Mesothelial cell of epicardium (in vitro differentiated cells): ENCODE results near the gene ZSCAN10. TPM values are rescaled to one million over a fixed set of nuclear protein-coding genes. Genes with fewer than 3 reads are reported as not detected.
"Not testable (repeated sequence)": the region's sequence is repeated elsewhere in the genome, so short reads cannot be mapped to it uniquely, and the experiment has no call there.

Experiments used
- DNase-seq, 2 experiments: peaks; one replicate each; pipeline ENCODE4 v3.0.0; 2021; ENCODE audit warnings: low spot score in 2 of 2; ENCODE audit not compliant: unreplicated experiment in 2 of 2
- H3K27ac Mint-ChIP-seq: 2 replicates; pipeline ENCODE4 v1.8.0; 2021; ENCODE audit warnings: mixed read lengths
- H3K27me3 Mint-ChIP-seq: 2 replicates; pipeline ENCODE4 v1.8.0; 2021; ENCODE audit warnings: low read depth, mixed read lengths
- H3K36me3 Mint-ChIP-seq: 2 replicates; pipeline ENCODE4 v1.8.0; 2021; ENCODE audit warnings: mixed read lengths
- H3K4me1 Mint-ChIP-seq: 2 replicates; pipeline ENCODE4 v1.8.0; 2021; ENCODE audit warnings: mixed read lengths
- H3K4me3 Mint-ChIP-seq: 2 replicates; pipeline ENCODE4 v1.8.0; 2021; ENCODE audit warnings: mild to moderate bottlenecking, moderate library complexity, mixed read lengths
- H3K9me3 Mint-ChIP-seq: 2 replicates; pipeline ENCODE4 v1.8.0; 2021; ENCODE audit warnings: mixed read lengths
- CTCF ChIP-seq: fragments of 200-600 bp; sonication (generic); IDR thresholded peaks from one replicate; pipeline ENCODE4 v1.5.0; 2021; ENCODE audit warnings: antibody characterized with exemption; ENCODE audit not compliant: unreplicated experiment
- total RNA-seq: library from RNA; stranded (reverse); gene quantifications from 3 replicates; pipeline ENCODE4 v1.2.1, GENCODE V29; 2021

Gene ZSCAN10
- total RNA-seq, 1 donor from 2014 or later, result 0.42 TPM

- no peak for TF ChIP-seq CTCF
- no peaks in the 10 kb centered on the region for H3K9me3 Mint-ChIP-seq
- H3K4me3 Mint-ChIP-seq, result no peak overlapping the region
- H3K36me3 Mint-ChIP-seq, result no peaks in the 10 kb centered on the region
- H3K27me3 Mint-ChIP-seq, result peaks cover 23% of the 10 kb centered on the region
- H3K4me1 Mint-ChIP-seq, result peaks cover 4% of the 10 kb centered on the region
- DNase-seq, result no peak
- H3K27ac Mint-ChIP-seq, result no peak overlapping the region
These were observed 19.1 kb downstream of the ZSCAN10 start for GRCh38 chr16:3080024-3080423.

- Mint-ChIP-seq H3K27ac (no peak overlapping the region), H3K9me3 (no peaks in the 10 kb centered on the region), H3K4me3 (no peak overlapping the region), H3K27me3 (peaks cover 40% of the 10 kb centered on the region), H3K36me3 (no peaks in the 10 kb centered on the region), H3K4me1 (peaks cover 4% of the 10 kb centered on the region)
- TF ChIP-seq CTCF, result no peak
- no peak for DNase-seq
These were observed 22.5 kb downstream of the ZSCAN10 start for GRCh38 chr16:3076577-3076976.

- H3K27ac Mint-ChIP-seq, H3K36me3 Mint-ChIP-seq, H3K4me1 Mint-ChIP-seq, DNase-seq, H3K4me3 Mint-ChIP-seq, H3K9me3 Mint-ChIP-seq: not testable (repeated sequence)
- peaks cover 36% of the 10 kb centered on the region for H3K27me3 Mint-ChIP-seq
These were observed 23.1 kb downstream of the ZSCAN10 start for GRCh38 chr16:3075946-3076345.

- Mint-ChIP-seq H3K27ac (no peak overlapping the region), H3K4me3 (no peak overlapping the region), H3K36me3 (no peaks in the 10 kb centered on the region), H3K9me3 (no peaks in the 10 kb centered on the region), H3K27me3 (peaks cover 33% of the 10 kb centered on the region), H3K4me1 (peaks cover 4% of the 10 kb centered on the region)
- no peak for TF ChIP-seq CTCF
- no peak for DNase-seq
These were observed 23.6 kb downstream of the ZSCAN10 start for GRCh38 chr16:3075523-3075915.

- peaks cover 30% of the 10 kb centered on the region for H3K27me3 Mint-ChIP-seq
- H3K4me1 Mint-ChIP-seq, result peaks cover 4% of the 10 kb centered on the region
These were observed 24.1 kb downstream of the ZSCAN10 start for GRCh38 chr16:3074860-3075522.

GRCh38 chr16:3073448-3073847 is 25.6 kb downstream of the ZSCAN10 start:
- H3K4me1 Mint-ChIP-seq, result peaks cover 3% of the 10 kb centered on the region

More at GRCh38 chr16:3074860-3075522, 24.1 kb downstream of the ZSCAN10 start:
- no peak for DNase-seq
- Mint-ChIP-seq H3K4me3 (no peak overlapping the region), H3K36me3 (no peaks in the 10 kb centered on the region), H3K27ac (no peak overlapping the region), H3K9me3 (no peaks in the 10 kb centered on the region)
- no peak for TF ChIP-seq CTCF

GRCh38 chr16:3072576-3073263 is 26.4 kb downstream of the ZSCAN10 start:
- H3K9me3 Mint-ChIP-seq, result not testable (repeated sequence)

More at GRCh38 chr16:3073448-3073847, 25.6 kb downstream of the ZSCAN10 start:
- no peak for TF ChIP-seq CTCF
- Mint-ChIP-seq H3K27ac (no peak overlapping the region), H3K27me3 (peaks cover 27% of the 10 kb centered on the region), H3K9me3 (no peaks in the 10 kb centered on the region), H3K36me3 (no peaks in the 10 kb centered on the region), H3K4me3 (no peak overlapping the region)
- no peak for DNase-seq

GRCh38 chr16:3072148-3072547 is 26.9 kb downstream of the ZSCAN10 start:
- H3K9me3 Mint-ChIP-seq, result not testable (repeated sequence)

More at GRCh38 chr16:3072576-3073263, 26.4 kb downstream of the ZSCAN10 start:
- H3K4me3 Mint-ChIP-seq, H3K4me1 Mint-ChIP-seq, H3K36me3 Mint-ChIP-seq, H3K27ac Mint-ChIP-seq, DNase-seq: not testable (repeated sequence)
- peaks cover 23% of the 10 kb centered on the region for H3K27me3 Mint-ChIP-seq

More at GRCh38 chr16:3072148-3072547, 26.9 kb downstream of the ZSCAN10 start:
- H3K4me1 Mint-ChIP-seq, H3K4me3 Mint-ChIP-seq, H3K36me3 Mint-ChIP-seq, DNase-seq, H3K27ac Mint-ChIP-seq: not testable (repeated sequence)
- peaks cover 21% of the 10 kb centered on the region for H3K27me3 Mint-ChIP-seq
